ENCODE data around the gene RALBP1.
"Not testable (repeated sequence)": the region's sequence is repeated elsewhere in the genome, so short reads cannot be mapped to it uniquely, and the experiment has no call there.

The RALBP1 gene

GRCh38 chr18:9474983-9475642, at the start of gene RALBP1:
RALBP1 (plus strand) TSS chr18:9475513; CDS start chr18:9513046, 37,533 bp downstream.
- ChIA-PET CTCF (no interaction called here), POLR2A (interaction anchor here (2.0 kb wide), 1 partner anchor 11 kb away, joined by 7 read pairs; no protein-coding TSS in a partner anchor)
- DNase-seq (ENCODE audit: extremely low spot score), result peak; percentile 87
- TF ChIP-seq CTBP1 (IDR thresholded peaks at IDR 0.05; ENCODE audit: borderline replicate concordance) (no peak), SUZ12 (IDR thresholded peaks at IDR 0.05) (peak; percentile 84), NFRKB (IDR thresholded peaks at IDR 0.05) (no peak), FOXK2 (IDR thresholded peaks at IDR 0.05) (no peak), ELF4 (IDR thresholded peaks at IDR 0.05) (0 out of 2 replicates have a peak, but pooled peaks have one; percentile 20), FOXM1 (IDR thresholded peaks at IDR 0.05; ENCODE audit: borderline replicate concordance) (no peak), ARNT (IDR thresholded peaks at IDR 0.05) (no peak), ZNF384 (IDR thresholded peaks at IDR 0.05) (no peak), L3MBTL2 (conservative IDR thresholded peaks at IDR 0.05) (peak; percentile 69), LEF1 (IDR thresholded peaks at IDR 0.05; ENCODE audit: borderline replicate concordance) (no peak), TARDBP (IDR thresholded peaks at IDR 0.05) (no peak), BHLHE40 (IDR thresholded peaks at IDR 0.05; ENCODE audit: borderline replicate concordance) (no peak), HDGF (IDR thresholded peaks at IDR 0.05; ENCODE audit: borderline replicate concordance) (no peak), SP1 (IDR thresholded peaks at IDR 0.05) (no peak), FOXA1 (IDR thresholded peaks at IDR 0.05) (no peak)
- TF ChIP-seq, protein P1, sequence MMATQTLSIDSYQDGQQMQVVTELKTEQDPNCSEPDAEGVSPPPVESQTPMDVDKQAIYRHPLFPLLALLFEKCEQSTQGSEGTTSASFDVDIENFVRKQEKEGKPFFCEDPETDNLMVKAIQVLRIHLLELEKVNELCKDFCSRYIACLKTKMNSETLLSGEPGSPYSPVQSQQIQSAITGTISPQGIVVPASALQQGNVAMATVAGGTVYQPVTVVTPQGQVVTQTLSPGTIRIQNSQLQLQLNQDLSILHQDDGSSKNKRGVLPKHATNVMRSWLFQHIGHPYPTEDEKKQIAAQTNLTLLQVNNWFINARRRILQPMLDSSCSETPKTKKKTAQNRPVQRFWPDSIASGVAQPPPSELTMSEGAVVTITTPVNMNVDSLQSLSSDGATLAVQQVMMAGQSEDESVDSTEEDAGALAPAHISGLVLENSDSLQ (IDR thresholded peaks at IDR 0.05), result no peak

GRCh38 chr18:9426753-9427152, 48.6 kb upstream of the RALBP1 start:
- POLR2A ChIA-PET, result no interaction called here
- TF ChIP-seq HDGF (IDR thresholded peaks at IDR 0.05; ENCODE audit: borderline replicate concordance) (no peak), SP1 (IDR thresholded peaks at IDR 0.05) (no peak), L3MBTL2 (conservative IDR thresholded peaks at IDR 0.05) (no peak), ELF4 (IDR thresholded peaks at IDR 0.05) (no peak), BHLHE40 (IDR thresholded peaks at IDR 0.05; ENCODE audit: borderline replicate concordance) (no peak), LEF1 (IDR thresholded peaks at IDR 0.05; ENCODE audit: borderline replicate concordance) (no peak), TARDBP (IDR thresholded peaks at IDR 0.05) (no peak), FOXM1 (IDR thresholded peaks at IDR 0.05; ENCODE audit: borderline replicate concordance) (no peak), FOXA1 (IDR thresholded peaks at IDR 0.05) (no peak)
- DNase-seq (ENCODE audit: extremely low spot score), result no peak
- CTCF ChIA-PET, result no interaction called here

DNA sequence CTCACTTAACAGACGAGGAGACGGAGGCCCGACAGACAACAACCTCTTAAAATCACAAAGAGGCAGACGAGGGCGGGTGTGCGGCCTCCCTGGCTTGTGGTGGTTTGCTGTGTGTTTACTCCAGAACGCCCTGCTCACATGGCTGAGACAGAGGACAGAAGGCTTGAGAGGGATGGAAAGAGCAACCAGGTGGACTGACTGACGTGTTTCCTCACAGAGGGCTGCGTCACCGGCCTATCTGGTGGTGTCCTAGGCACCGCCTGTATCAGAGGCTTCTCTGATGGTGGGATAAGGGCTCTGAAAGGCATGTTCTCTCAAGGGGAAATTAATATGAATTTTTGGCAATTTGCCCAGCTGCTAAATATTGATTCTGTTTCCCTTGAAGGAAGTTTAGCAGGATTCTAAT, 47.0 kb upstream of the RALBP1 start:
- TF ChIP-seq SUZ12 (IDR thresholded peaks at IDR 0.05) (no peak), NFRKB (IDR thresholded peaks at IDR 0.05) (no peak), SP1 (IDR thresholded peaks at IDR 0.05) (no peak), FOXA1 (IDR thresholded peaks at IDR 0.05) (no peak), ARNT (IDR thresholded peaks at IDR 0.05) (no peak), L3MBTL2 (conservative IDR thresholded peaks at IDR 0.05) (no peak), FOXM1 (IDR thresholded peaks at IDR 0.05; ENCODE audit: borderline replicate concordance) (no peak), HDGF (IDR thresholded peaks at IDR 0.05; ENCODE audit: borderline replicate concordance) (no peak), TARDBP (IDR thresholded peaks at IDR 0.05) (no peak), CTBP1 (IDR thresholded peaks at IDR 0.05; ENCODE audit: borderline replicate concordance) (no peak), LEF1 (IDR thresholded peaks at IDR 0.05; ENCODE audit: borderline replicate concordance) (no peak), FOXK2 (IDR thresholded peaks at IDR 0.05) (no peak), ZNF384 (IDR thresholded peaks at IDR 0.05) (no peak), BHLHE40 (IDR thresholded peaks at IDR 0.05; ENCODE audit: borderline replicate concordance) (no peak), ELF4 (IDR thresholded peaks at IDR 0.05) (no peak)
- TF ChIP-seq, protein P1 (IDR thresholded peaks at IDR 0.05), result no peak
- DNase-seq (ENCODE audit: extremely low spot score), result no peak
- ChIA-PET POLR2A (no interaction called here), CTCF (no interaction called here)

GRCh38 chr18:9428862-9429661, 46.3 kb upstream of the RALBP1 start:
- no peak for DNase-seq (ENCODE audit: extremely low spot score)
- TF ChIP-seq FOXK2 (IDR thresholded peaks at IDR 0.05) (no peak), TARDBP (IDR thresholded peaks at IDR 0.05) (no peak), FOXM1 (IDR thresholded peaks at IDR 0.05; ENCODE audit: borderline replicate concordance) (no peak), L3MBTL2 (conservative IDR thresholded peaks at IDR 0.05) (no peak), ELF4 (IDR thresholded peaks at IDR 0.05) (no peak), HDGF (IDR thresholded peaks at IDR 0.05; ENCODE audit: borderline replicate concordance) (no peak), ZNF384 (IDR thresholded peaks at IDR 0.05) (no peak), ARNT (IDR thresholded peaks at IDR 0.05) (no peak), CTBP1 (IDR thresholded peaks at IDR 0.05; ENCODE audit: borderline replicate concordance) (no peak), FOXA1 (IDR thresholded peaks at IDR 0.05) (no peak), LEF1 (IDR thresholded peaks at IDR 0.05; ENCODE audit: borderline replicate concordance) (no peak), BHLHE40 (IDR thresholded peaks at IDR 0.05; ENCODE audit: borderline replicate concordance) (no peak), SUZ12 (IDR thresholded peaks at IDR 0.05) (no peak), NFRKB (IDR thresholded peaks at IDR 0.05) (no peak)
- TF ChIP-seq, protein P1 (IDR thresholded peaks at IDR 0.05), result no peak
- CTCF ChIA-PET, result interaction anchor here (0.6 kb wide), 1 partner anchor 15 kb away, joined by 4 read pairs; no protein-coding TSS in a partner anchor
- POLR2A ChIA-PET, result no interaction called here

DNA sequence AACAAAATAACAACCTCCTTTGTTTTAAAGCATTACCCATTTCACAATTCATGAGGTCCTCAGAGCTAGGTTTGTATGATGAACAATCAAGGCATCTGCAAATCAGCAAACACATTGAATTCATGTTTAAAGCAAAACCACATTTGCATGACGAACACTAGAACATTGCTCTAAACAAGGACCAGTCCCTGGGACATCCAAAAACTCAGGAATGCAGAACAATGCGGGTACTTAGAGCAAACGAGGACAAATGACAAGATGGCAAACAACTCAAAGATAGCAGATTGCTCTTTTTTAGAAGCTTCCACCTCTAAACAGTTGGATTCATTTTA, 45.7 kb upstream of the RALBP1 start:
- no peak for DNase-seq (ENCODE audit: extremely low spot score)
- ChIA-PET CTCF (interaction anchor here (0.6 kb wide), 1 partner anchor 15 kb away, joined by 4 read pairs; no protein-coding TSS in a partner anchor), POLR2A (no interaction called here)
- TF ChIP-seq ELF4 (IDR thresholded peaks at IDR 0.05), result no peak
- no peak for TF ChIP-seq SP1 (IDR thresholded peaks at IDR 0.05)
- TF ChIP-seq NFRKB (IDR thresholded peaks at IDR 0.05), result no peak
- TF ChIP-seq ARNT (IDR thresholded peaks at IDR 0.05), result no peak
- no peak for TF ChIP-seq LEF1 (IDR thresholded peaks at IDR 0.05; ENCODE audit: borderline replicate concordance)
- TF ChIP-seq TARDBP (IDR thresholded peaks at IDR 0.05), result no peak
- no peak for TF ChIP-seq ZNF384 (IDR thresholded peaks at IDR 0.05)
- no peak for TF ChIP-seq HDGF (IDR thresholded peaks at IDR 0.05; ENCODE audit: borderline replicate concordance)
- TF ChIP-seq FOXA1 (IDR thresholded peaks at IDR 0.05), result no peak
- TF ChIP-seq FOXK2 (IDR thresholded peaks at IDR 0.05), result no peak
- TF ChIP-seq L3MBTL2 (conservative IDR thresholded peaks at IDR 0.05), result no peak

GRCh38 chr18:9430315-9430714, 45.0 kb upstream of the RALBP1 start:
- POLR2A ChIA-PET; CTCF ChIA-PET; DNase-seq (ENCODE audit: extremely low spot score): not testable (repeated sequence)
